Transverse colon (tissue), 4 donors: ENCODE data around the gene CRY1. TPM values are rescaled to one million over a fixed set of nuclear protein-coding genes. Genes with fewer than 3 reads are reported as not detected.

Experiments used
- DNase-seq: peaks from one replicate; pipeline ENCODE4 v3.0.0-alpha.2; 2019
- H3K27ac ChIP-seq, 4 donors: fragments of 200-600 bp; sonication (generic); 2 replicates each; pipeline ENCODE4 v1.5.1; 2016 to 2018; ENCODE audit warnings: inconsistent platforms in 4 of 4
- H3K27me3 ChIP-seq: fragments of 200-600 bp; sonication (generic); 2 replicates; pipeline ENCODE4 v1.5.1; 2017; ENCODE audit warnings: inconsistent platforms
- H3K36me3 ChIP-seq, 4 donors: fragments of 200-600 bp; sonication (generic); 2 replicates each; pipeline ENCODE4 v1.5.1; 2017 to 2019; ENCODE audit warnings: inconsistent platforms in 4 of 4
- H3K4me1 ChIP-seq, 4 donors: fragments of 200-600 bp; sonication (generic); 2 replicates each; pipeline ENCODE4 v1.5.1; 2017 to 2020; ENCODE audit warnings: inconsistent platforms in 4 of 4
- H3K4me3 ChIP-seq, 4 donors: fragments of 200-600 bp; sonication (generic); 1 replicate in 1 of 4; 2 replicates in 3 of 4; pipeline versions ENCODE4 v1.5.1 to v1.6.1; 2017 to 2019; ENCODE audit warnings: inconsistent platforms in 4 of 4
- H3K9me3 ChIP-seq, 2 donors: fragments of 200-600 bp; sonication (generic); 2 replicates each; pipeline ENCODE4 v1.5.1; 2017 to 2019; ENCODE audit warnings: inconsistent platforms in 2 of 2
- CTCF ChIP-seq, 5 experiments: fragments of 200-600 bp in 3 of 5; fragments of 450-650 bp in 2 of 5; sonication (generic) in 3 of 5; IDR thresholded peaks; 1 replicate in 2 of 5; 2 replicates in 3 of 5; pipeline ENCODE4 v1.5.1; 2016 to 2017; ENCODE audit warnings: antibody characterized with exemption in 5 of 5, inconsistent platforms in 3 of 5, mild to moderate bottlenecking in 2 of 5, moderate library complexity in 1 of 5
- EP300 ChIP-seq: sonication (generic); formaldehyde crosslinking; IDR thresholded peaks from one replicate; pipeline ENCODE4 v1.6.1; 2017; ENCODE audit warnings: antibody characterized with exemption, low read depth
- POLR2A ChIP-seq: fragments of 450-650 bp; IDR thresholded peaks from one replicate; pipeline ENCODE4 v1.6.1; 2016; ENCODE audit warnings: antibody characterized with exemption, mild to moderate bottlenecking, moderate library complexity
- POLR2AphosphoS5 ChIP-seq, 3 donors: sonication (generic); formaldehyde crosslinking; IDR thresholded peaks; one replicate each; pipeline ENCODE4 v1.6.1; 2016; ENCODE audit warnings: antibody characterized with exemption in 3 of 3
- WGBS, 2 donors: methylation state at CpG; one replicate each; pipeline ENCODE4 v1.1.5; 2018; ENCODE audit warnings: low coverage in 1 of 2; 5-methylcytosine and 5-hydroxymethylcytosine counted together
- in situ Hi-C, 4 donors: fragments of 200-750 bp; cut with MboI; loops; one replicate each; pipeline versions ENCODE4 v1.15.0 to v1.15.1; 2017; ENCODE audit warnings: low sequenced_read_pairs in 3 of 4, low pct_ligation_motif_present in 1 of 4, low pct_unique_long_range_greater_than_20kb in 1 of 4
- intact Hi-C: fragments of 100-400 bp; cut with DNase I; formaldehyde crosslinking; loops from one replicate; pipeline ENCODE4 v1.15.1; 2023; ENCODE audit warnings: low total_unique reads
- total RNA-seq, 4 donors: library from RNA; depleted of rRNA; stranded (reverse); fragments of >200 nt; gene quantifications; one replicate each; pipeline ENCODE4 v1.1.0, GENCODE V29; 2016

CRY1 gene
- total RNA-seq, 4 donors from 2014 or later = 10.1 to 71.8 (median 21.0) TPM

- Histone ChIP-seq H3K4me3 (no peak overlapping the region), H3K9me3 (no peaks in the 10 kb centered on the region), H3K27ac (peak overlapping the region; percentile 2 to 66 (median 58)), H3K4me1 (peaks cover 25 to 60% (median 40%) of the 10 kb centered on the region in 4 donors), H3K27me3 (no peaks in the 10 kb centered on the region), H3K36me3 (no peaks in the 10 kb centered on the region)
- in situ Hi-C loops (no loop called here), intact Hi-C loops (no loop called here)
- peak; percentile 78 for DNase-seq
- 28 to 48% methylated on average over 8 to 9 of the region's 9 CpGs for whole genome bisulfite sequencing, 2 donors
- TF ChIP-seq EP300 (no peak), POLR2A (no peak), POLR2AphosphoS5 (IDR thresholded peaks at IDR 0.05) (no peak), CTCF (IDR thresholded peaks at IDR 0.05) (no peak)
These were observed 115.1 kb downstream of the CRY1 start for GRCh38 chr12:106978035-106978800.

GRCh38 chr12:106976668-106977067, 116.7 kb downstream of the CRY1 start:
- no peak for TF ChIP-seq POLR2AphosphoS5 (IDR thresholded peaks at IDR 0.05)
- TF ChIP-seq EP300 = no peak
- TF ChIP-seq CTCF (IDR thresholded peaks at IDR 0.05) = no peak
- no peak for TF ChIP-seq POLR2A
- H3K4me1 ChIP-seq = peaks cover 25 to 63% (median 42%) of the 10 kb centered on the region in 4 donors

GRCh38 chr12:106975993-106976658, 117.2 kb downstream of the CRY1 start:
- no peaks in the 10 kb centered on the region for H3K9me3 ChIP-seq
- peaks cover 25 to 63% (median 42%) of the 10 kb centered on the region in 4 donors for H3K4me1 ChIP-seq
- intact Hi-C loops = no loop called here
- H3K27me3 ChIP-seq = no peaks in the 10 kb centered on the region
- WGBS, 2 donors = 74 to 80% methylated on average over 3 of the region's 3 CpGs
- in situ Hi-C loops = no loop called here
- H3K4me3 ChIP-seq = no peak overlapping the region
- H3K36me3 ChIP-seq = peaks cover 0 to 6% (median under 1%) of the 10 kb centered on the region in 4 donors
- DNase-seq = no peak
- H3K27ac ChIP-seq = peak overlapping the region; percentile 30 to 60 (median 52)
- TF ChIP-seq POLR2A (no peak), POLR2AphosphoS5 (IDR thresholded peaks at IDR 0.05) (peak in 2 of 3 donors; percentile 39 to 42)

More at GRCh38 chr12:106976668-106977067, 116.7 kb downstream of the CRY1 start:
- Histone ChIP-seq H3K9me3 (no peaks in the 10 kb centered on the region), H3K27me3 (no peaks in the 10 kb centered on the region), H3K27ac (peak overlapping the region; percentile 19 to 60 (median 52)), H3K4me3 (no peak overlapping the region), H3K36me3 (peaks cover 0 to under 1% (median 0%) of the 10 kb centered on the region in 4 donors)
- DNase-seq = no peak
- in situ Hi-C loops = no loop called here
- 72 to 73% methylated on average over 1 of the region's 1 CpG for WGBS, 2 donors
- intact Hi-C loops = no loop called here

- H3K4me1 ChIP-seq = peaks cover 25 to 63% (median 42%) of the 10 kb centered on the region in 4 donors
- H3K9me3 ChIP-seq = no peaks in the 10 kb centered on the region
- peak overlapping the region in 2 of 4 donors; percentile 45 to 60 for H3K27ac ChIP-seq
- TF ChIP-seq POLR2AphosphoS5 (IDR thresholded peaks at IDR 0.05) = no peak
- TF ChIP-seq CTCF (IDR thresholded peaks at IDR 0.05) = no peak
- TF ChIP-seq EP300 = no peak
- no peak for TF ChIP-seq POLR2A
- DNase-seq = no peak
- H3K27me3 ChIP-seq = no peaks in the 10 kb centered on the region
- 92% methylated on average over 1 to 8 of the region's 8 CpGs for WGBS, 2 donors
- H3K4me3 ChIP-seq = no peak overlapping the region
- peaks cover 0 to 9% (median 4%) of the 10 kb centered on the region in 4 donors for H3K36me3 ChIP-seq
- intact Hi-C loops = no loop called here
- in situ Hi-C loops = no loop called here
These were observed 118.3 kb downstream of the CRY1 start for GRCh38 chr12:106975098-106975497.
